ENCODE results near the gene PRR23B.

PRR23B gene

GRCh38 chr3:138974462-138974861 is 46.3 kb downstream of the PRR23B start:
- no peak for DNase-seq (ENCODE audit: low spot score)

DNA sequence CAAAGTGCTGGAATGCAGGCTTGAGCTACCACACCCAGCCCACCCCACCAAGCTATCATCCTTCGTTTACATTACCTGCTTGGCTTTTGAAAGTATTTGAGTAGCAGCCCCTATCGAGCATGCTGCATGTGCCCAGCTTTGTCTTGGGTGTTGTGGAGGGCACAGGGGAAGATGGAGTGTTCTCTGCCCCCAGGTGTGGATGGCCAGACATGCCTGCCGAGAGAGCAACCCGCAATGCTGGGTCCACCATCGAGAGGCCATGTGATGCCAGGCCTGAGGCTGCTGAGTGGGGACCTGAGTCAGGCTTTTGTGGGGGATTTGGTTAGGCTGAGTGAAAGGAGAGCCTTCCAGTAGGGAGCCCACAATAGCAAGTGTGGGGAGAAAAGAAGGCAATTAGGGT is 47.8 kb downstream of the PRR23B start:
- DNase-seq (ENCODE audit: low spot score): no peak

DNA sequence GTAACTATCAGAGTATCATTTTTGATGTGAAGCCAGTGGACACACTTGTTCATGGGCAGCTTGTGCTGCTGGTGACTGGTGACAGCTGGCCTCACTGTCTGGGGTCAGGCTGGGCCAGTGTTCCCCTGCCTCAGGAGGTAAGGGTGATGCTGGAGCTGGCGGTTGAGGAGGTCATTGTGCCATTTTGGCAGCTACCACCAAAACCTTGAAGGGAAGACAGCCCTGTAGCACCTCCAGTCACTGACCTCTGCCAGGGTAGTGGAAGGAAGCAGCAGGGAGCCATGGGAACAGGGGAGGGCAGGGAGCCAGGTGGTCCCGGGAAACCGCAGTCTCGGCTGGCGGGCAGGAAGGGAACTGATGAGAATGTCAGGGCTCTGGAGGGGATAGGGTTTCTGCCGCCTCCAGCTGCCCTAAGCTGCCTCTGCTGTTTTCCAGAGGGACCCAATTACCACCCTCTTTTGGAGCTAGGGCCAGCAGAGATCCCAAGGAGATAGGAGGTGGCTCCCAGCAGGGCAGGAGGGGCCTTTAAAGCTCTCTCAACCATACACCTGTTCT is 48.9 kb downstream of the PRR23B start:
- no peak for DNase-seq (ENCODE audit: low spot score)
